A549 (cell line): ENCODE results near the gene IGF2R.

ENCODE experiments used
- BCL3 ChIP-seq: fragments of >200 bp; sonication (Bioruptor Twin); formaldehyde crosslinking; IDR thresholded peaks from 3 replicates; pipeline ENCODE4 v1.6.1; 2016
- CTCF ChIP-seq: fragments of >200 bp; sonication (Bioruptor Twin); formaldehyde crosslinking; IDR thresholded peaks from 3 replicates; pipeline ENCODE4 v1.5.1; 2016
- ELK1 ChIP-seq: fragments of 150-350 bp; IDR thresholded peaks from 2 replicates; pipeline ENCODE4 v1.6.1; 2014; ENCODE audit warnings: low read depth, mild to moderate bottlenecking, low read length
- HDAC2 ChIP-seq: fragments of 200-600 bp; sonication (generic); IDR thresholded peaks from 2 replicates; pipeline ENCODE4 v1.6.1; 2016
- HMGXB4 ChIP-seq: fragments of 250-450 bp; sonication (Bioruptor Pico); IDR thresholded peaks from 2 replicates; pipeline ENCODE4 v1.5.0; 2021; ENCODE audit warnings: mild to moderate bottlenecking, moderate library complexity, borderline replicate concordance
- JUN ChIP-seq, 2 experiments: fragments of >200 bp; sonication (Bioruptor Twin); formaldehyde crosslinking; IDR thresholded peaks; 2 replicates in 1 of 2; 3 replicates in 1 of 2; pipeline ENCODE4 v1.6.1; 2016 to 2017
- NR3C1 ChIP-seq: fragments of >200 bp; sonication (Bioruptor Twin); formaldehyde crosslinking; IDR thresholded peaks from 3 replicates; pipeline ENCODE4 v1.6.1; 2017
- PHF8 ChIP-seq: fragments of 200-600 bp; sonication (generic); IDR thresholded peaks from 2 replicates; pipeline ENCODE4 v1.6.1; 2016; ENCODE audit warnings: low read depth, mild to moderate bottlenecking, antibody characterized with exemption, moderate library complexity, borderline replicate concordance
- POLR2A ChIP-seq: IDR thresholded peaks from 2 replicates; pipeline ENCODE4 v1.6.1; 2012; ENCODE audit warnings: mild to moderate bottlenecking, low read length
- REST ChIP-seq: fragments of 200-600 bp; sonication (generic); IDR thresholded peaks from 2 replicates; pipeline ENCODE4 v1.6.1; 2016; ENCODE audit warnings: antibody characterized with exemption, mild to moderate bottlenecking, moderate library complexity
- RFX5 ChIP-seq: fragments of 450-650 bp; IDR thresholded peaks from 2 replicates; pipeline ENCODE4 v1.7.1; 2014; ENCODE audit warnings: antibody characterized with exemption, mild to moderate bottlenecking, moderate library complexity
- USF2 ChIP-seq: fragments of 450-650 bp; IDR thresholded peaks from 2 replicates; pipeline ENCODE4 v1.6.1; 2014; ENCODE audit warnings: antibody characterized with exemption

GRCh38 chr6:160079686-160080043, 110.8 kb downstream of the IGF2R start:
- TF ChIP-seq POLR2A: no peak
- TF ChIP-seq USF2: no peak
- no peak for TF ChIP-seq CTCF
- no peak for TF ChIP-seq PHF8
- TF ChIP-seq HDAC2: no peak
- no peak for TF ChIP-seq NR3C1
- TF ChIP-seq REST: no peak
- no peak for TF ChIP-seq JUN (IDR thresholded peaks at IDR 0.05)
- no peak for TF ChIP-seq BCL3
- TF ChIP-seq RFX5: no peak
- no peak for TF ChIP-seq ELK1
- no peak for TF ChIP-seq HMGXB4 (CRISPR knock-in tag)
